Mesenchymal stem cell (in vitro differentiated cells and primary cell): ENCODE results near the gene PPARGC1A.

Experiments
- DNase-seq: peaks from one replicate; pipeline ENCODE4 v3.0.0-alpha.2; 2013
- H2AFZ ChIP-seq: one replicate; pipeline ENCODE4 v1.6.1; 2013; ENCODE audit warnings: low read depth, mild to moderate bottlenecking, control low read depth, inconsistent platforms, low read length, moderate library complexity
- H2AK5ac ChIP-seq: 2 replicates; pipeline ENCODE4 v1.6.1; 2013; ENCODE audit warnings: low read length, moderate library complexity, mild to moderate bottlenecking, inconsistent platforms; ENCODE audit not compliant: severe bottlenecking
- H2BK120ac ChIP-seq: one replicate; pipeline ENCODE4 v1.6.1; 2013; ENCODE audit warnings: low read depth, mild to moderate bottlenecking, inconsistent platforms, low read length, moderate library complexity
- H2BK12ac ChIP-seq, 2 experiments: one replicate each; pipeline ENCODE4 v1.6.1; 2013; ENCODE audit warnings: inconsistent platforms in 2 of 2, low read length in 2 of 2, mild to moderate bottlenecking in 2 of 2, moderate library complexity in 2 of 2, control low read depth in 1 of 2
- H2BK15ac ChIP-seq: one replicate; pipeline ENCODE4 v1.6.1; 2013; ENCODE audit warnings: mild to moderate bottlenecking, low read depth, inconsistent platforms; ENCODE audit not compliant: poor library complexity, severe bottlenecking
- H2BK5ac ChIP-seq: 2 replicates; pipeline ENCODE4 v1.6.1; 2013; ENCODE audit warnings: low read depth, mild to moderate bottlenecking, low read length, control low read depth, inconsistent platforms; ENCODE audit not compliant: poor library complexity, severe bottlenecking
- H3K14ac ChIP-seq, 2 experiments: one replicate each; pipeline ENCODE4 v1.6.1; 2013; ENCODE audit warnings: inconsistent platforms in 2 of 2, low read length in 2 of 2, control low read depth in 1 of 2, mild to moderate bottlenecking in 1 of 2, moderate library complexity in 1 of 2
- H3K18ac ChIP-seq, 2 experiments: one replicate each; pipeline ENCODE4 v1.6.1; 2013; ENCODE audit warnings: inconsistent platforms in 2 of 2, low read length in 2 of 2, control low read depth in 1 of 2, low read depth in 1 of 2, mild to moderate bottlenecking in 1 of 2
- H3K23ac ChIP-seq, 2 experiments: one replicate each; pipeline ENCODE4 v1.6.1; 2013; ENCODE audit warnings: inconsistent platforms in 2 of 2, low read length in 2 of 2, mild to moderate bottlenecking in 2 of 2, moderate library complexity in 2 of 2, control low read depth in 1 of 2
- H3K27ac ChIP-seq: 2 replicates; pipeline ENCODE4 v1.5.1; 2013; ENCODE audit warnings: mild to moderate bottlenecking, moderate library complexity, low read length, control low read depth, inconsistent platforms; ENCODE audit not compliant: poor library complexity, severe bottlenecking
- H3K27me3 ChIP-seq, 2 experiments: 2 replicates each; pipeline versions ENCODE4 v1.6.1 to v1.7.0; 2013; ENCODE audit warnings: low read length in 2 of 2, mild to moderate bottlenecking in 2 of 2, moderate library complexity in 2 of 2, control low read depth in 1 of 2, inconsistent platforms in 1 of 2; ENCODE audit not compliant: control insufficient read depth in 1 of 2, insufficient read depth in 1 of 2
- H3K36me3 ChIP-seq, 2 experiments: 2 replicates each; pipeline versions ENCODE4 v1.6.1 to v1.7.0; 2013; ENCODE audit warnings: low read length in 2 of 2, control low read depth in 1 of 2, inconsistent platforms in 1 of 2, low read depth in 1 of 2, mild to moderate bottlenecking in 1 of 2; ENCODE audit not compliant: insufficient read depth in 2 of 2, control insufficient read depth in 1 of 2
- H3K4ac ChIP-seq, 2 experiments: one replicate each; pipeline ENCODE4 v1.6.1; 2013; ENCODE audit warnings: inconsistent platforms in 2 of 2, low read length in 2 of 2, mild to moderate bottlenecking in 2 of 2, moderate library complexity in 2 of 2, control low read depth in 1 of 2, low read depth in 1 of 2
- H3K4me1 ChIP-seq: 2 replicates; pipeline ENCODE4 v1.6.1; 2013; ENCODE audit warnings: low read depth, low read length, control low read depth; ENCODE audit not compliant: control insufficient read depth, insufficient read depth
- H3K4me2 ChIP-seq: 2 replicates; pipeline ENCODE4 v1.6.1; 2013; ENCODE audit warnings: low read length, mild to moderate bottlenecking, inconsistent platforms; ENCODE audit not compliant: poor library complexity, severe bottlenecking
- H3K4me3 ChIP-seq, 2 experiments: 2 replicates each; pipeline versions ENCODE4 v1.5.1 to v1.7.0; 2013; ENCODE audit warnings: low read length in 2 of 2, mild to moderate bottlenecking in 2 of 2, control low read depth in 1 of 2, low read depth in 1 of 2; ENCODE audit not compliant: insufficient read depth in 1 of 2
- H3K79me1 ChIP-seq: replicated peaks from 2 replicates; pipeline ENCODE4 v1.6.1; 2013; ENCODE audit warnings: mild to moderate bottlenecking, control low read depth, low read length, inconsistent platforms; ENCODE audit not compliant: poor library complexity, severe bottlenecking
- H3K9ac ChIP-seq: 2 replicates; pipeline ENCODE4 v1.7.0; 2013; ENCODE audit warnings: mild to moderate bottlenecking, low read length, moderate library complexity
- H3K9me3 ChIP-seq: 2 replicates; pipeline ENCODE4 v1.7.0; 2013; ENCODE audit warnings: mild to moderate bottlenecking, low read length; ENCODE audit not compliant: control insufficient read depth
- H4K8ac ChIP-seq: one replicate; pipeline ENCODE4 v1.6.1; 2013; ENCODE audit warnings: inconsistent platforms, mild to moderate bottlenecking, low read length, moderate library complexity
- H4K91ac ChIP-seq: one replicate; pipeline ENCODE4 v1.6.1; 2013; ENCODE audit warnings: mild to moderate bottlenecking, low read length, inconsistent platforms
- WGBS: methylation state at CpG from one replicate; pipeline ENCODE4 v1.1.7; 2013; ENCODE audit warnings: mixed read lengths; 5-methylcytosine and 5-hydroxymethylcytosine counted together

The PPARGC1A gene

DNA sequence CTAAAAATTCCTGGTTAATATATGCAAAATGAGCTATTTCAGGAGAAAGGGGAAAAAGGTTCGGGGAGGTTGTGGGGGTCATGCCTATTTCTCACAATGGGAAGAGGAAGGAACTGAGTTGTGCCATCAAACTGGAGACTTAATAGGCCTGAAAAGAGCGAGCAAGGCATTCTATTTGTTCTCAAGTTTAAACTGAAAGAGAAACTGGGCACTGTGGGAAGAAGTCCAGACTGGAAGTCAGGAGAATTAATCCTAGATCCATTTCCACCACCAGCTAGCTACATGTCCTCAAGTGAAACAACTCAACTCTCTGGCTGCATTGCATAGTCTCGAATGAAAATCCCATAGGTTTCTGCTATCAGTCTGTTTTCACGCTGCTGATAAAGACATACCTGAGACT is 50.6 kb downstream of the PPARGC1A start:
- DNase-seq = no peak
- no peak overlapping the region for H4K91ac ChIP-seq
- WGBS = 94% methylated on average over 4 of the region's 4 CpGs

GRCh38 chr4:23838607-23839006 is 51.2 kb downstream of the PPARGC1A start:
- H4K8ac ChIP-seq = no peak overlapping the region
- H2AFZ ChIP-seq = no peak overlapping the region
- H4K91ac ChIP-seq = no peak overlapping the region
- H3K18ac ChIP-seq = no peak overlapping the region
- H3K36me3 ChIP-seq = no peaks in the 10 kb centered on the region
- H2BK5ac ChIP-seq = no peak overlapping the region
- no peak overlapping the region for H2BK120ac ChIP-seq
- no peak overlapping the region for H3K9ac ChIP-seq
- H2BK12ac ChIP-seq = no peak overlapping the region
- no peaks in the 10 kb centered on the region for H3K4me1 ChIP-seq
- no peaks in the 10 kb centered on the region for H3K79me1 ChIP-seq
- H3K27ac ChIP-seq = no peak overlapping the region
- H3K27me3 ChIP-seq = no peaks in the 10 kb centered on the region
- no peak overlapping the region for H2AK5ac ChIP-seq
- H3K14ac ChIP-seq = no peak overlapping the region
- no peak for DNase-seq
- no peak overlapping the region for H2BK15ac ChIP-seq
- no peak overlapping the region for H3K4me2 ChIP-seq
- no peak overlapping the region for H3K23ac ChIP-seq
- no peaks in the 10 kb centered on the region for H3K9me3 ChIP-seq
- WGBS = 100% methylated on average over 2 of the region's 3 CpGs
- no peak overlapping the region for H3K4ac ChIP-seq
- H3K4me3 ChIP-seq = no peak overlapping the region

More for the DNA sequence above, 50.6 kb downstream of the PPARGC1A start:
- no peaks in the 10 kb centered on the region for H3K36me3 ChIP-seq
- H2BK5ac ChIP-seq = no peak overlapping the region
- no peak overlapping the region for H3K27ac ChIP-seq
- no peaks in the 10 kb centered on the region for H3K4me1 ChIP-seq
- H3K4me3 ChIP-seq = no peak overlapping the region
- no peaks in the 10 kb centered on the region for H3K9me3 ChIP-seq
- H3K4me2 ChIP-seq = no peak overlapping the region
- H3K27me3 ChIP-seq = no peaks in the 10 kb centered on the region
- H2BK120ac ChIP-seq = no peak overlapping the region
- H3K79me1 ChIP-seq = no peaks in the 10 kb centered on the region
- no peak overlapping the region for H3K4ac ChIP-seq
- no peak overlapping the region for H4K8ac ChIP-seq
- H3K9ac ChIP-seq = no peak overlapping the region
- no peak overlapping the region for H3K18ac ChIP-seq
- H2BK12ac ChIP-seq = no peak overlapping the region
- H3K14ac ChIP-seq = no peak overlapping the region
- no peak overlapping the region for H2AK5ac ChIP-seq
- no peak overlapping the region for H2AFZ ChIP-seq
- H2BK15ac ChIP-seq = no peak overlapping the region
- no peak overlapping the region for H3K23ac ChIP-seq

DNA sequence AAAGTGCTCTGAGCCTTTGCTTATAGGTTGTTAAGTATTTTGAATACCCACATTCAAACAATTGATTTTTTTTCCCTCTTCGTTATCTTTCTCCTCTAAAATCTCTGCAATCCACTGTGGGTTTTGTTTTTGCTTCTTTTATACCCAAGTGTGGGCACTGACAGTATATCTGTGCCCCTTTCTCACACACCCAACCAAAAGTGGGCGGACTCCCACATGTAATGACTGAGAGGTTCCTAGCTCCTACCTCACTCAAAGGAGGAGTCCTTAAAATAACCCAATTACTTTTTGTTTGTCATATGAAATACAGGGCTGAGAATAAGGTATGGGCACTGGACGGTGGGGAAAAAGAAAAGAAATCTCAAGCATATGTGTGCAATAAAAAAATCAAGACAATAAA is 51.7 kb downstream of the PPARGC1A start:
- no peak overlapping the region for H3K27ac ChIP-seq
- H2BK120ac ChIP-seq = no peak overlapping the region
- H3K18ac ChIP-seq = no peak overlapping the region
- no peak overlapping the region for H2AK5ac ChIP-seq
- H4K91ac ChIP-seq = no peak overlapping the region
- no peak overlapping the region for H3K23ac ChIP-seq
- H3K79me1 ChIP-seq = no peaks in the 10 kb centered on the region
- H3K9me3 ChIP-seq = no peaks in the 10 kb centered on the region
- no peak overlapping the region for H2BK5ac ChIP-seq
- H2AFZ ChIP-seq = no peak overlapping the region
- no peak overlapping the region for H2BK15ac ChIP-seq
- no peaks in the 10 kb centered on the region for H3K4me1 ChIP-seq
- no peaks in the 10 kb centered on the region for H3K36me3 ChIP-seq
- no peak overlapping the region for H3K4ac ChIP-seq
- H2BK12ac ChIP-seq = no peak overlapping the region
- H3K9ac ChIP-seq = no peak overlapping the region
- DNase-seq = no peak
- 84% methylated on average over 2 of the region's 3 CpGs for WGBS
- no peak overlapping the region for H3K14ac ChIP-seq
- no peak overlapping the region for H4K8ac ChIP-seq
- no peak overlapping the region for H3K4me2 ChIP-seq
- no peak overlapping the region for H3K4me3 ChIP-seq
- no peaks in the 10 kb centered on the region for H3K27me3 ChIP-seq

- Histone ChIP-seq H2BK15ac (no peak overlapping the region), H3K79me1 (no peaks in the 10 kb centered on the region), H2AFZ (no peak overlapping the region), H2BK120ac (no peak overlapping the region), H3K27ac (no peak overlapping the region), H3K27me3 (no peaks in the 10 kb centered on the region), H3K36me3 (no peaks in the 10 kb centered on the region), H3K4ac (no peak overlapping the region), H4K91ac (no peak overlapping the region), H3K4me2 (no peak overlapping the region), H3K14ac (no peak overlapping the region), H2BK12ac (no peak overlapping the region), H2BK5ac (no peak overlapping the region), H3K18ac (no peak overlapping the region), H4K8ac (no peak overlapping the region), H3K4me3 (no peak overlapping the region), H3K4me1 (no peaks in the 10 kb centered on the region), H3K9ac (no peak overlapping the region), H2AK5ac (no peak overlapping the region), H3K9me3 (no peaks in the 10 kb centered on the region), H3K23ac (no peak overlapping the region)
- 83% methylated on average over 2 of the region's 2 CpGs for WGBS
- DNase-seq = no peak
These were observed 52.5 kb downstream of the PPARGC1A start for GRCh38 chr4:23837371-23837770.
